Measurements from ENCODE around the gene SEC24B. TPM values are rescaled to one million over a fixed set of nuclear protein-coding genes. Genes with fewer than 3 reads are reported as not detected.

Gene SEC24B
- total and polyA plus RNA-seq, 10 of the 15 experiments (the other 5 are each of a cell fraction or from before 2014, with no cell fraction given), result 6.4 to 43.2 (median 16.0) TPM

DNA sequence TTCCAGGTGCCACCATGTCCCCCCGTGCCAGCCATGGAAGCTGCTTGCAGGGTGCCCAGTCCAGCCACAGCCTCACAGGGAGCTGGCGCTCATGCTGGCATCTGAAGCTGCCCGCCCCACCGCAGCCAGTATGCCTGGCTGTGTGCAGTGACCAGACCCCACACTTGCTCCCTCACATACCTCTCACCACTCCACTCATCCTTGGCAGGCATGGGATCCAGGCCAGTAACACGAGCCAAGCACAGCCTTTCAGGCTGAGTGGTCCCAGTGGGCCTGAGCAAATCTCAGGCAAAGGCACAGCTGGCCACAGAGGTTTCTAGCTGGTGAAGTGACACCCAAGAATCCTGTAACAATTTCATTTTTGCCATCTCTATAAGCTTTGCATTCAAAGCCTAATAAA, 48.4 kb upstream of the SEC24B start:
- TF ChIP-seq RUNX3 (IDR thresholded peaks at IDR 0.05; ENCODE audit: low read length), result no peak
- TF ChIP-seq FOXK2 (IDR thresholded peaks at IDR 0.05), result no peak
- no peak for TF ChIP-seq REST (IDR thresholded peaks at IDR 0.05; ENCODE audit: low read depth, low read length)
- in situ Hi-C loops (cut with MboI), result no loop called here
- no peak for ATAC-seq
- Histone ChIP-seq H3K36me3 (ENCODE audit: control insufficient read depth in 2 of 2, insufficient read depth in 2 of 2, low read length in 1 of 2) (no peaks in the 10 kb centered on the region), H3K9me3 (replicated peaks; ENCODE audit: control insufficient read depth, insufficient read depth, low read length) (no peaks in the 10 kb centered on the region), H3K4me1 (ENCODE audit: control insufficient read depth, insufficient read depth, low read length) (peaks cover 14% of the 10 kb centered on the region), H3K4me2 (ENCODE audit: control insufficient read depth, insufficient read depth) (no peak overlapping the region), H3K27ac (ENCODE audit: control insufficient read depth, insufficient read depth) (no peak overlapping the region), H2AFZ (ENCODE audit: control insufficient read depth, low read depth, low read length) (no peak overlapping the region), H3K9ac (ENCODE audit: control insufficient read depth, insufficient read depth, low read length) (no peak overlapping the region), H3K79me2 (ENCODE audit: control insufficient read depth, insufficient read depth, low read length) (no peaks in the 10 kb centered on the region), H4K20me1 (ENCODE audit: control insufficient read depth, insufficient read depth) (no peaks in the 10 kb centered on the region), H3K27me3 (replicated peaks in 1 of 2; ENCODE audit: control insufficient read depth in 2 of 2, insufficient read depth in 2 of 2, low read length in 1 of 2) (no peaks in the 10 kb centered on the region; a peak in 1 of 4 replicates), H3K4me3 (no peak overlapping the region)
- intact Hi-C loops (cut with micrococcal nuclease; ENCODE audit: unreplicated experiment), result no loop called here
- WGBS (ENCODE audit: insufficient coverage, insufficient replicate concordance, low lambda C conversion rate, missing lambda C conversion rate), result 56% methylated on average over 5 of the region's 5 CpGs
- ChIA-PET CTCF (interaction anchor here (0.6 to 1.2 kb wide), 2 partner anchors 20 to 495 kb away, joined by 3 to 4 read pairs; no protein-coding TSS in a partner anchor), RAD21 (ENCODE audit: unreplicated experiment) (no interaction called here), POLR2A (no interaction called here), SMC1A (ENCODE audit: uncharacterized antibody, unreplicated experiment) (no interaction called here)
- no peak for FAIRE-seq
- no TSS peak for BruUV-seq (replicated peaks)
- no peak for DNase-seq (ENCODE audit: low read depth, low spot score)
